IMR-90 (cell line): Measurements from ENCODE around the gene ST6GALNAC5.

Experiments
- CEBPB ChIP-seq: IDR thresholded peaks from 2 replicates; pipeline ENCODE4 v1.6.1; 2012; ENCODE audit warnings: low read depth, low read length, improper control_type of control experiment
- CHD1 ChIP-seq: IDR thresholded peaks from 2 replicates; pipeline ENCODE4 v1.6.1; 2012; ENCODE audit warnings: low read depth, low read length, improper control_type of control experiment
- FOS ChIP-seq: fragments of 150-350 bp; IDR thresholded peaks from 2 replicates; pipeline ENCODE4 v1.6.1; 2016; ENCODE audit warnings: low read depth, low read length
- MAZ ChIP-seq: IDR thresholded peaks from 2 replicates; pipeline ENCODE4 v1.6.1; 2012; ENCODE audit warnings: low read depth, mild to moderate bottlenecking, low read length, improper control_type of control experiment, moderate library complexity, borderline replicate concordance
- MXI1 ChIP-seq: IDR thresholded peaks from 2 replicates; pipeline ENCODE4 v1.6.1; 2012; ENCODE audit warnings: low read depth, mild to moderate bottlenecking, low read length, moderate library complexity, borderline replicate concordance
- POLR2A ChIP-seq: IDR thresholded peaks from 2 replicates; pipeline ENCODE4 v1.6.1; 2012; ENCODE audit warnings: mild to moderate bottlenecking, low read depth, low read length
- RAD21 ChIP-seq: IDR thresholded peaks from 2 replicates; pipeline ENCODE4 v1.6.1; 2012; ENCODE audit warnings: low read length, improper control_type of control experiment
- RCOR1 ChIP-seq: IDR thresholded peaks from 2 replicates; pipeline ENCODE4 v1.6.1; 2012; ENCODE audit warnings: mild to moderate bottlenecking, low read length, improper control_type of control experiment; ENCODE audit not compliant: insufficient replicate concordance
- RFX5 ChIP-seq: IDR thresholded peaks from 2 replicates; pipeline ENCODE4 v1.8.0; 2012; ENCODE audit warnings: low read depth, mild to moderate bottlenecking, low read length, moderate library complexity
- SMC3 ChIP-seq: fragments of 150-350 bp; IDR thresholded peaks from 2 replicates; pipeline ENCODE4 v1.6.1; 2016; ENCODE audit warnings: low read depth, mild to moderate bottlenecking, antibody characterized with exemption, low read length, moderate library complexity
- USF2 ChIP-seq: fragments of 150-350 bp; IDR thresholded peaks from 2 replicates; pipeline ENCODE4 v1.6.1; 2017; ENCODE audit warnings: mild to moderate bottlenecking, antibody characterized with exemption, low read length, low read depth
- TF ChIP-seq, protein P1 (sequence below): conservative IDR thresholded peaks from 2 replicates; pipeline ENCODE4 v1.5.1; 2012; ENCODE audit warnings: mild to moderate bottlenecking, low read depth, low read length, improper control_type of control experiment
- TF ChIP-seq, protein P2 (sequence below): fragments of 150-350 bp; IDR thresholded peaks from 2 replicates; pipeline ENCODE4 v1.6.1; 2016; ENCODE audit warnings: low read depth, mild to moderate bottlenecking, low read length, moderate library complexity, borderline replicate concordance

- TF ChIP-seq USF2 (no peak), RCOR1 (no peak), SMC3 (no peak), POLR2A (no peak), MAZ (no peak), RFX5 (no peak), FOS (no peak), RAD21 (no peak), MXI1 (no peak), CEBPB (no peak), CHD1 (no peak)
- TF ChIP-seq, protein P1, sequence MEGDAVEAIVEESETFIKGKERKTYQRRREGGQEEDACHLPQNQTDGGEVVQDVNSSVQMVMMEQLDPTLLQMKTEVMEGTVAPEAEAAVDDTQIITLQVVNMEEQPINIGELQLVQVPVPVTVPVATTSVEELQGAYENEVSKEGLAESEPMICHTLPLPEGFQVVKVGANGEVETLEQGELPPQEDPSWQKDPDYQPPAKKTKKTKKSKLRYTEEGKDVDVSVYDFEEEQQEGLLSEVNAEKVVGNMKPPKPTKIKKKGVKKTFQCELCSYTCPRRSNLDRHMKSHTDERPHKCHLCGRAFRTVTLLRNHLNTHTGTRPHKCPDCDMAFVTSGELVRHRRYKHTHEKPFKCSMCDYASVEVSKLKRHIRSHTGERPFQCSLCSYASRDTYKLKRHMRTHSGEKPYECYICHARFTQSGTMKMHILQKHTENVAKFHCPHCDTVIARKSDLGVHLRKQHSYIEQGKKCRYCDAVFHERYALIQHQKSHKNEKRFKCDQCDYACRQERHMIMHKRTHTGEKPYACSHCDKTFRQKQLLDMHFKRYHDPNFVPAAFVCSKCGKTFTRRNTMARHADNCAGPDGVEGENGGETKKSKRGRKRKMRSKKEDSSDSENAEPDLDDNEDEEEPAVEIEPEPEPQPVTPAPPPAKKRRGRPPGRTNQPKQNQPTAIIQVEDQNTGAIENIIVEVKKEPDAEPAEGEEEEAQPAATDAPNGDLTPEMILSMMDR, result no peak
- TF ChIP-seq, protein P2, sequence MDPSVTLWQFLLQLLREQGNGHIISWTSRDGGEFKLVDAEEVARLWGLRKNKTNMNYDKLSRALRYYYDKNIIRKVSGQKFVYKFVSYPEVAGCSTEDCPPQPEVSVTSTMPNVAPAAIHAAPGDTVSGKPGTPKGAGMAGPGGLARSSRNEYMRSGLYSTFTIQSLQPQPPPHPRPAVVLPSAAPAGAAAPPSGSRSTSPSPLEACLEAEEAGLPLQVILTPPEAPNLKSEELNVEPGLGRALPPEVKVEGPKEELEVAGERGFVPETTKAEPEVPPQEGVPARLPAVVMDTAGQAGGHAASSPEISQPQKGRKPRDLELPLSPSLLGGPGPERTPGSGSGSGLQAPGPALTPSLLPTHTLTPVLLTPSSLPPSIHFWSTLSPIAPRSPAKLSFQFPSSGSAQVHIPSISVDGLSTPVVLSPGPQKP, result no peak
Measured at GRCh38 chr1:77100875-77101274, 233.6 kb downstream of the ST6GALNAC5 start.
